Effector memory CD4-positive, alpha-beta T cell (primary cell): ENCODE data around the gene SWI5.
A peak's percentile ranks its signal among the peaks of the same experiment; 100 is the strongest.

Experiments
- DNase-seq, 3 donors: peaks; one replicate each; pipeline ENCODE4 v3.0.0-alpha.2; 2020
- H3K27ac ChIP-seq: 2 replicates; pipeline ENCODE4 v1.7.0; 2013; ENCODE audit warnings: mild to moderate bottlenecking, low read length, moderate library complexity; ENCODE audit not compliant: insufficient read depth, poor library complexity, severe bottlenecking
- H3K27me3 ChIP-seq: replicated peaks from 2 replicates; pipeline ENCODE4 v1.7.0; 2013; ENCODE audit warnings: mild to moderate bottlenecking, low read length; ENCODE audit not compliant: insufficient read depth, control insufficient read depth, poor library complexity, severe bottlenecking
- H3K36me3 ChIP-seq: 2 replicates; pipeline ENCODE4 v1.7.0; 2013; ENCODE audit warnings: mild to moderate bottlenecking, low read length, moderate library complexity; ENCODE audit not compliant: control insufficient read depth, insufficient read depth
- H3K4me1 ChIP-seq: 2 replicates; pipeline ENCODE4 v1.7.0; 2013; ENCODE audit warnings: low read length, mild to moderate bottlenecking; ENCODE audit not compliant: control insufficient read depth, insufficient read depth, poor library complexity, severe bottlenecking
- H3K4me3 ChIP-seq: 2 replicates; pipeline ENCODE4 v1.7.0; 2013; ENCODE audit warnings: low read length, low read depth, mild to moderate bottlenecking; ENCODE audit not compliant: insufficient read depth, poor library complexity, severe bottlenecking
- H3K9me3 ChIP-seq: 2 replicates; pipeline ENCODE4 v1.7.0; 2013; ENCODE audit warnings: mild to moderate bottlenecking, low read length, moderate library complexity; ENCODE audit not compliant: control insufficient read depth

Gene SWI5

DNA sequence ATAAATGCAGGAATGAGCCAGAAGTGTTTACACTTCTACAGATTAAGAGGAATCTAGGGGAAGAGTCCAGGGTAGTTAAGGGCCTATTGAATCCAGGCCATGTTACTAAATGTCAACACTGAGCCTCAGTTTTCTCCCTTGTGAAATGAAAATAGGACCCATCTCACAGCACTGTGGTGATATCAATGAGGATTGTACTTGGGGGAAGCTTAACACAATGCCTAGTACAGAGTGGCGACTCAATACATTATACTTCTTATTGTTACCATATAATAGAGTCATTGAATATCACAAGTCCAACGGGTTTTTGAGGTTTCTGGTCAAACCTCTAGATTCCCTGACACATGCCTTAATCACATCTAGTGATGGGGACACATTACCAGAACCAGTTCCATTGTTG is 41.6 kb downstream of the SWI5 start:
- Histone ChIP-seq H3K9me3 (no peaks in the 10 kb centered on the region), H3K4me3 (no peak overlapping the region), H3K27ac (no peak overlapping the region), H3K4me1 (peaks cover 7% of the 10 kb centered on the region), H3K27me3 (no peaks in the 10 kb centered on the region), H3K36me3 (peaks cover 19% of the 10 kb centered on the region)
- no peak for DNase-seq

DNA sequence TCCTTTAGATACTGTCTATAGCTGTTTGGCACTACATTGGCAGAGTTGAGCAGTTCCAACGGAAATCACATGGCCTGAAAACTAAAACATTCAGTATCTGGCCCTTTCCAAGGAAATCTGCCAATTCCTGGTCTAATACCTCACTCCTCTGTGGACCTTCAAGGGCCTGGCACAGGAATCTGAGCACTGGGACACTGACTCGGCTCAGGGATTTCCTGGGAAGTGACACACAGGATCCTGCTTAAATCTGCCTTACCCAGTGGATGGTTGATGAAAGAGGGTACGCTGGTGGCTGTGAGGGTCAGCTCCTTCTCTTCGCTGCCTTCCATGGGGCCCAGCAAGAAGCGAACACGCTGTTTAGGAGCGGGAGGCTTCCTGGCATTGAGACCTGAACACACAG is 45.3 kb downstream of the SWI5 start:
- H3K27me3 ChIP-seq = no peaks in the 10 kb centered on the region
- peaks cover 13% of the 10 kb centered on the region for H3K4me1 ChIP-seq
- peaks cover 28% of the 10 kb centered on the region for H3K36me3 ChIP-seq
- no peak overlapping the region for H3K4me3 ChIP-seq
- no peak overlapping the region for H3K27ac ChIP-seq
- no peaks in the 10 kb centered on the region for H3K9me3 ChIP-seq
- no peak for DNase-seq

DNA sequence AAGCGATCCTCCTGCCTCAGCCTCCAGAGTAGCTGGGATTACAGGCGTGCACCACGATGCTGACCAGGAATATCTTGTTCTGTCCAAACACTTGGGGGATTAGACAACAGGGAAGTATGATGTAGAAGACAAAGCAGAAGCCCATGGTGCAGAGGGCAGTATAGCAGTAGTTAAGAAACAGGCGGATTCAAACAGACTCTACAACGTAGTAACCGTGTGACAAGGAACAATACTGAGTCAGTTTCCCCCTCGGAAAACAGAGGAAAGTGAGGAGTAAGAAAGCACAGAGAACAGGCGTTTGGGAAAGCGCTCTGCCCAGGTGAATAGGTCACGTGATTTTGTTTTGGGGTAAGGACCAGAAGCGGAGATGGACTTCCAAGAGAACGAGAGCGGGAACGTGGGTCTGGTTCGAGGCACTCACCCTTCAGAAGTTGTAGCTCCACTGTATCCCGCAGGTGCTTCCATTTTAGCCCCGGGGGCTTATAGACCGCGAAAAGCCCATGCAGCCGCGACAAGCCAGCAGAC is 45.9 kb downstream of the SWI5 start:
- peaks cover 25% of the 10 kb centered on the region for H3K36me3 ChIP-seq
- no peak for DNase-seq
- no peaks in the 10 kb centered on the region for H3K27me3 ChIP-seq
- H3K4me3 ChIP-seq = peak overlapping the region; percentile 70
- peak overlapping the region; percentile 84 for H3K27ac ChIP-seq
- H3K9me3 ChIP-seq = no peaks in the 10 kb centered on the region
- peaks cover 13% of the 10 kb centered on the region for H3K4me1 ChIP-seq

DNA sequence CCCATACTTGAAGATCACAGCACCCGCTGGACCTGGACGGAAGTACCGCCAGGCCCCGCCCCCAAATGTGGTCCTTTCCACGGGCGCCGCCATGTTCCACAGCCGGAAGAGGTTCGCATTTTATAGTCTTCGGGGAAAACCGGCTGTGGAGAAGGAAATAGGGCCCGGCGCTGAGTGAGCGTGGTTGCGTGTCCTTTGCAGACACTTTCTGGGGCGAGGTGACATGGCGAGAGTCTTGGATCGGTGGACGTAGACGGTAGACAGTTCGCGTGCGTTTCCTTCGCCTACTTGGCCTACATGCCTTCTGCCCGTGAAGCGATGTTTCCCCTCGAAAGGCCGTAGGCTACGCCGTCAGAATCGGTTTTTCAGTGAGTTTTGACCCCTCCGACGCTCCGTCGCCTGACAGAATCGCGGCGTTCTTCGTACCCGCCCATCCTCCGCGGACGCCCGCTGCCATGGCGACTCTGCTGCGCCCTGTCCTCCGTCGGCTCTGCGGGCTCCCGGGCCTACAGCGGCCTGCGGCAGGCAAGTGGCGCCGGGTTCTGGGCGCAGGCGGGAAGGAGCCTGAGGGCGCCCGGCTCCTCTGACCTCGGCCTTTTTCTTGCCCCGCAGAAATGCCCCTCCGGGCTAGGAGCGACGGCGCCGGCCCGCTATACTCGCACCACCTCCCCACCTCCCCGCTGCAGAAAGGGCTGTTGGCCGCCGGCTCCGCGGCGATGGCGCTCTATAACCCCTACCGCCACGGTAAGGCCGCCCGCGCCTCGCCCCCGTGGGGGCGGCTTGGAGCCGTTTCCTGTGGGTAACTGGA is 46.5 kb downstream of the SWI5 start, which contains the start of the genes COQ4 and TRUB2:
Gene COQ4 (plus strand): TSS at position 436 of the 808 bp plus-strand sequence. CDS start 20 bp downstream, at position 456.
Gene TRUB2 (minus strand): TSS at position 44 of the 808 bp plus-strand sequence. CDS start 39 bp downstream, at position 5.
- H3K27ac ChIP-seq = peak within 1 kb of the TSS; percentile 84
- peak; percentile 82 to 88 (median 87) for DNase-seq
- peaks cover 20% of the 10 kb centered on the region for H3K36me3 ChIP-seq
- H3K9me3 ChIP-seq = no peaks in the 10 kb centered on the region
- H3K4me3 ChIP-seq = peak within 1 kb of the TSS; percentile 70
- H3K27me3 ChIP-seq = no peaks in the 10 kb centered on the region
- H3K4me1 ChIP-seq = peaks cover 13% of the 10 kb centered on the region

DNA sequence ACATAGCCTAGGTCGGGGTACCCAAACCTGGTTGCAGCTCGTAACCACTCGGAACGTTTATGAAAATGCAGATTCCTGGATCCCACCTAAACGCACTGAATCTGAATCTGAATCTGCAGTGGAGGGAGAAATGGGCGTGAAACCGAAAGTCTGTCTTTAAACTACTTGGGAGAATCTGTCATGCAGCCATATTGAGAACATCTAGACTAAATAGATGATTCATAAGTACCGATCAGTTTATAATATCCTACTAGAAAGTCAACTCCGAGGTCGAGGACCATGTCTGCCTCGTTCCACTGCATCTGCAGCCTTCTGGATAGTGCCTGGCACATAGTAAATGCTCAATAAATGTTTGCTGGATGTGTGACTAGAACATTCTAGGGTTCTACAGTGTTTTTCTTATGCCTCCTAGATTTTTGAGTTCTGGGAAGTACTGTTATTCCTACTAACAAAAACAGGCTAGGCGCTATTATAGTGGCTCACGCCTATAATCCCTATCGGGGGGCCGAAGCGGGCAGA is 47.2 kb downstream of the SWI5 start:
- Histone ChIP-seq H3K27me3 (no peaks in the 10 kb centered on the region), H3K36me3 (peaks cover 25% of the 10 kb centered on the region), H3K4me1 (peaks cover 13% of the 10 kb centered on the region), H3K9me3 (no peaks in the 10 kb centered on the region), H3K27ac (peak overlapping the region; percentile 84), H3K4me3 (peak overlapping the region; percentile 70)
- no peak for DNase-seq

DNA sequence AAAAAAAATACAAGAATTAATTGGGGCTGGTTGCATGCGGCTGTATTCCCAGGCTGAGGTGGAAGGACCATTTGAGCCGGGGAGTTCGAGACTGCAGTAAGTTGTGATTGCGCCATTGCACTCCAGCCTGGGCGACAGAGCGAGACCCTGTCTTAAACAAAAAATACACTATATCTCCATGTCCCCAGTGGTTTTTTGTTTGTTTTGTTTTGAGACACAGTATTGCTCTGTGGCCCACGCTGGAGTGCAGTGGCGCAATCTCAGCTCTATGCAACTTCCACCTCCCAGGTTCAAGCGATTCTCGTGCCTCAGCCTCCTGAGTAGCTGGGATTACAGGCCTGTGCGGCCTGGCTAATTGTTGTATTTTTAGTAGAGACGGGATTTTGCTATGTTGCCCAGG is 47.7 kb downstream of the SWI5 start:
- Histone ChIP-seq H3K36me3 (peaks cover 31% of the 10 kb centered on the region), H3K4me3 (peak overlapping the region; percentile 70), H3K4me1 (peaks cover 13% of the 10 kb centered on the region), H3K27ac (peak overlapping the region; percentile 84), H3K27me3 (no peaks in the 10 kb centered on the region), H3K9me3 (no peaks in the 10 kb centered on the region)
- DNase-seq = no peak

DNA sequence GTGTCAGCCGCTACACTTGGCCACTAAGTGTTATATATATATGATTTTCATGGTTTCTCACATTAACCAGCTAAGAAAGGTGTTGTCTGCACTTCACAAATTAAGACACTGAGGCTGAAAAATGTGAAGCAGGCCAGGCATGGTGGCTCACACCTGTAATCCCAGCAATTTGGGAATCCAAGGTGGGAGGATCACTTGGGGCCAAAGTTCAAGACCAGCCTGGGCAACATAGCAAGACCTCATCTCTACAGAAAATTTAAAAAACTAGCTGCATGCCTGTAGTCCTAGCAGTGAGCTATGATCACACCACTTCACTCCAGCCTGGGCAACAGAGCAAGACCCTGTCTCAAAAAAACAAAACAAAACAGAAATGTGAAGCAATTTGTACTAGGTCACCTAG is 48.3 kb downstream of the SWI5 start:
- no peak for DNase-seq
- Histone ChIP-seq H3K27ac (no peak overlapping the region), H3K9me3 (no peaks in the 10 kb centered on the region), H3K4me1 (peaks cover 13% of the 10 kb centered on the region), H3K36me3 (peaks cover 34% of the 10 kb centered on the region), H3K4me3 (no peak overlapping the region), H3K27me3 (no peaks in the 10 kb centered on the region)

DNA sequence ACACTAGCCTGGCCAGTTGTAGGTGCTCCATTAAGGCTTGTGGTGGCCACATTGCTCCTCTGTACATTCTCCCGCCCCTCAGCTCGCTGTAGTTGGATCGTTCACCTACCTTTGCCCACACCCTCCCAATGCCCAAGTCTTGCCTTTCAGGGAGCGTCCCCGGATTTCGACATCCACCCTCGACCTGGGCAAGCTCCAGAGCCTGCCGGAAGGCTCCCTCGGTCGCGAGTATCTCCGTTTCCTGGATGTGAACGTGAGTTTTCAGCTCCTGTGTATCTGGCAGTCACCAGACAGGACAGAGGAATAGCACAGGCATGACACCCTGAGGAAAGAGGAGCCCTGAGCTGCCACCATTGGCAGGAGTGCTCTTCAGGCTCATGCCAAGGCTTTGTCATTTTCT is 49.6 kb downstream of the SWI5 start:
- Histone ChIP-seq H3K4me3 (no peak overlapping the region), H3K9me3 (no peaks in the 10 kb centered on the region), H3K36me3 (peaks cover 34% of the 10 kb centered on the region), H3K4me1 (peaks cover 13% of the 10 kb centered on the region), H3K27me3 (no peaks in the 10 kb centered on the region), H3K27ac (no peak overlapping the region)
- no peak for DNase-seq

DNA sequence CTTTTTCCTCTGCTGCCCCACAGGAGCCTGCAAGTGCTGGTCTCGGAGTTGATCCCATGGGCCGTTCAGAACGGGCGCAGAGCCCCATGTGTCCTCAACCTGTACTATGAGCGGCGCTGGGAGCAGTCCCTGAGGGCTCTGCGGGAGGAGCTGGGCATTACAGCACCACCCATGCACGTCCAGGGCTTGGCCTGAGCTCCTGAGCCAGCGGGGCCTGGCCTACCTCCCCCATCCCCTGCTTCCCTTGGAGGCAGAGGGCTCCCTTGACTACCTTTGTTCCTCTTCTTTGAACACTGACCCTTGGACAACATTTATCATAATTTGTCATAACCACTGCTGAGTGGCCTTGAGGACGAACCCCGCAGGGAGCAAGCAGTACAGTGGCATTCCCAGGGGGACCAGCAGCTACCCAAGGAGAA is 57.4 kb downstream of the SWI5 start:
- peaks cover 17% of the 10 kb centered on the region for H3K36me3 ChIP-seq
- no peak overlapping the region for H3K27ac ChIP-seq
- DNase-seq = no peak

DNA sequence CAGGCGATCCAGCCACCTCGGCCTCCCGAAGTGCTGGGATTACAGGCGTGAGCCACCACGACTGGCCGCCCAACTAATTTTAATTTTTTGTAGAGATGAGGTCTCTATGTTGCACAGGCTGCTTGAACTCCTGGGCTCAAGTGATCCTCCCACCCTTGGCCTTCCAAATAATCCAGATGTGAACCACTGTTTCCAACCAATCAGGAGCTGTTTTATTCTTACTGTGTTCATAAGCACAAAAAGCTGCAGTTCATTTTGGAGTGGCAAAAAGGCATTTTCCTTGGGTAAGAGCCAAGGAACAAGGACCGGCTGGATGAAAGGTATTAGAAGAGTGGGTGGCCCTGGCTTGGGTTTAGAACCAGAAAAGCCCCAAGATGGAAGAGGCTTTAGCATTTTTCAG is 59.1 kb downstream of the SWI5 start:
- Histone ChIP-seq H3K9me3 (no peaks in the 10 kb centered on the region), H3K4me1 (peaks cover 3% of the 10 kb centered on the region), H3K27me3 (no peaks in the 10 kb centered on the region), H3K4me3 (no peak overlapping the region), H3K27ac (no peak overlapping the region), H3K36me3 (peaks cover 10% of the 10 kb centered on the region)
- no peak for DNase-seq

More for the DNA sequence above, 57.4 kb downstream of the SWI5 start:
- H3K27me3 ChIP-seq = no peaks in the 10 kb centered on the region
- no peak overlapping the region for H3K4me3 ChIP-seq
- no peaks in the 10 kb centered on the region for H3K4me1 ChIP-seq
- H3K9me3 ChIP-seq = no peaks in the 10 kb centered on the region
